K562 (cell line): ENCODE measurements around the gene ZKSCAN3. TPM values are rescaled to one million over a fixed set of nuclear protein-coding genes. Genes with fewer than 3 reads are reported as not detected.
"Not testable (repeated sequence)": the region's sequence is repeated elsewhere in the genome, so short reads cannot be mapped to it uniquely, and the experiment has no call there.

Experiments used
- ATAC-seq: fragments of 200-7000 bp; cut with Tn5 transposase; 3 replicates; pipeline ENCODE4 v1.9.1; 2020; ENCODE audit warnings: moderate library complexity
- BruUV-seq: library from RNA; stranded (reverse); fragments of 400-500 nt; replicated peaks from 2 replicates; lab custom pipeline; 2021; lab: Mats Ljungman, UMichigan
- CTCF ChIA-PET: fragments of 300-600 bp; formaldehyde crosslinking; extraction: SDS; loops from one replicate; lab custom pipeline; 2021; ENCODE audit warnings: low intra/inter-chr PET ratio; lab: Yijun Ruan, JAX
- POLR2A ChIA-PET: fragments of 300-600, 350-650 bp; sonication (Branson Sonifier 250); formaldehyde crosslinking; extraction: SDS; loops from one replicate; lab custom pipeline; 2021; ENCODE audit warnings: antibody characterized with exemption, inconsistent platforms; lab: Yijun Ruan, JAX
- DNase-seq, 4 experiments: peaks; one replicate each; pipeline versions ENCODE4 v3.0.0 to v3.0.0-alpha.2; 2011 to 2018; ENCODE audit warnings: low spot score in 3 of 4, mixed read lengths in 3 of 4; ENCODE audit errors: extremely low read depth in 1 of 4
- FAIRE-seq: peaks from 2 replicates; lab custom pipeline; 2011; peaks lifted over from hg19 to GRCh38; lab: Jason Lieb, UNC
- H2AFZ ChIP-seq: 2 replicates; pipeline ENCODE4 v1.6.0; 2011; ENCODE audit warnings: low read depth, low read length, control low read depth, inconsistent platforms
- H3K27ac ChIP-seq: fragments of 200-600 bp; 3 replicates; pipeline ENCODE4 v1.8.0; 2011; ENCODE audit warnings: low read depth, mild to moderate bottlenecking, control low read depth, inconsistent platforms, low read length, moderate library complexity, mixed read lengths; ENCODE audit errors: extremely low read depth
- H3K27me3 ChIP-seq, 2 experiments: fragments of 300-600 bp in 1 of 2; 2 replicates in 1 of 2; 3 replicates in 1 of 2; pipeline versions ENCODE4 v1.6.0 to v1.8.0; 2011; ENCODE audit warnings: inconsistent platforms in 2 of 2, low read length in 2 of 2, mild to moderate bottlenecking in 1 of 2, mixed read lengths in 1 of 2, moderate library complexity in 1 of 2; ENCODE audit not compliant: control insufficient read depth in 2 of 2, insufficient read depth in 2 of 2
- H3K36me3 ChIP-seq: fragments of 300-600 bp; 3 replicates; pipeline ENCODE4 v1.8.0; 2011; ENCODE audit warnings: mild to moderate bottlenecking, low read length, inconsistent platforms; ENCODE audit not compliant: control insufficient read depth, insufficient read depth
- H3K4me1 ChIP-seq, 2 experiments: fragments of 200-600 bp in 1 of 2; replicated peaks in 1 of 2; 2 replicates in 1 of 2; 3 replicates in 1 of 2; pipeline versions ENCODE4 v1.5.1 to v1.8.0; 2011; ENCODE audit warnings: inconsistent platforms in 2 of 2, low read length in 2 of 2, mild to moderate bottlenecking in 1 of 2, mixed read lengths in 1 of 2, moderate library complexity in 1 of 2; ENCODE audit not compliant: control insufficient read depth in 2 of 2, insufficient read depth in 2 of 2
- H3K4me2 ChIP-seq: 2 replicates; pipeline ENCODE4 v1.6.1; 2011; ENCODE audit warnings: low read length, control low read depth, inconsistent platforms, mixed read lengths; ENCODE audit not compliant: insufficient read depth
- H3K4me3 ChIP-seq: fragments of 200-600 bp; sonication (generic), shearing (Covaris generic); 2 replicates; pipeline ENCODE4 v1.5.1; 2016; ENCODE audit warnings: control low read depth, inconsistent platforms
- H3K79me2 ChIP-seq: fragments of 200-600 bp; 3 replicates; pipeline ENCODE4 v1.8.0; 2011; ENCODE audit warnings: low read length, inconsistent platforms; ENCODE audit not compliant: control insufficient read depth, insufficient read depth
- H3K9ac ChIP-seq, 2 experiments: 2 replicates each; pipeline versions ENCODE4 v1.6.0 to v1.6.1; 2011; ENCODE audit warnings: low read depth in 2 of 2, low read length in 2 of 2, control low read depth in 1 of 2, inconsistent platforms in 1 of 2, mild to moderate bottlenecking in 1 of 2, mixed read lengths in 1 of 2; ENCODE audit not compliant: insufficient read depth in 1 of 2
- H3K9me1 ChIP-seq: one replicate; pipeline ENCODE4 v1.6.0; 2011; ENCODE audit warnings: inconsistent platforms, mild to moderate bottlenecking, low read length, moderate library complexity; ENCODE audit not compliant: control insufficient read depth, insufficient read depth
- H3K9me3 ChIP-seq: replicated peaks from 2 replicates; pipeline ENCODE4 v1.5.1; 2011; ENCODE audit warnings: low read depth, low read length, inconsistent platforms; ENCODE audit not compliant: control insufficient read depth, insufficient read depth
- H4K20me1 ChIP-seq: replicated peaks from 2 replicates; pipeline ENCODE4 v1.6.1; 2011; ENCODE audit warnings: low read length, inconsistent platforms, mixed read lengths; ENCODE audit not compliant: control insufficient read depth, insufficient read depth
- ADNP ChIP-seq: fragments of 200-800 bp; sonication (Bioruptor generic); IDR thresholded peaks from 2 replicates; pipeline ENCODE4 v1.6.1; 2016; ENCODE audit warnings: missing genetic modification characterization, missing compliant biosample characterization
- BCOR ChIP-seq: fragments of 450-650 bp; IDR thresholded peaks from 2 replicates; pipeline ENCODE4 v1.6.1; 2016
- CCNT2 ChIP-seq: IDR thresholded peaks from 2 replicates; pipeline ENCODE4 v1.6.1; 2011; ENCODE audit warnings: borderline replicate concordance, low read depth, mild to moderate bottlenecking, moderate library complexity, mixed read lengths, low read length; ENCODE audit not compliant: insufficient read length; ENCODE audit errors: extremely low read depth
- MCM3 ChIP-seq: fragments of 450-650 bp; IDR thresholded peaks from 2 replicates; pipeline ENCODE4 v1.6.1; 2016
- POU5F1 ChIP-seq: fragments of 150-350 bp; IDR thresholded peaks from 2 replicates; pipeline ENCODE4 v1.6.1; 2014; ENCODE audit warnings: borderline replicate concordance, low read length, low read depth, mild to moderate bottlenecking; ENCODE audit not compliant: partially characterized antibody
- RBM25 ChIP-seq: fragments of 200-400 bp; formaldehyde crosslinking; IDR thresholded peaks from 2 replicates; pipeline ENCODE4 v1.6.1; 2018; ENCODE audit warnings: low read length, low read depth, moderate library complexity; ENCODE audit not compliant: severe bottlenecking
- ZBTB1 ChIP-seq: sonication (generic); formaldehyde crosslinking; IDR thresholded peaks from 2 replicates; pipeline ENCODE4 v1.8.1; 2023; ENCODE audit warnings: missing genetic modification reagents, low read depth, mild to moderate bottlenecking, borderline replicate concordance
- ZFP1 ChIP-seq: fragments of 450-650 bp; formaldehyde crosslinking; IDR thresholded peaks from 2 replicates; pipeline ENCODE4 v1.4.0; 2020; ENCODE audit warnings: mild to moderate bottlenecking, mixed read lengths
- WGBS: fragments of 100-300 bp; shearing (Covaris generic); methylation state at CpG from one replicate; pipeline ENCODE4 v1.1.6; 2016; ENCODE audit warnings: low coverage, mixed read lengths; ENCODE audit not compliant: insufficient coverage; ENCODE audit errors: missing lambda C conversion rate; 5-methylcytosine and 5-hydroxymethylcytosine counted together
- in situ Hi-C: fragments of 300-500 bp; cut with MboI; formaldehyde crosslinking; loops from 4 replicates; pipeline ENCODE4 v1.15.0; 2018; ENCODE audit warnings: inconsistent platforms, mixed read lengths
- intact Hi-C: fragments of 100-400 bp; cut with micrococcal nuclease; formaldehyde crosslinking; loops from 2 replicates; pipeline ENCODE4 v1.14.2; 2022
- polyA plus RNA-seq, 8 experiments: library from polyadenylated mRNA; depleted of rRNA in 4 of 8; stranded (reverse) in 5 of 8; unstranded in 3 of 8; fragments of >200 nt; fragmentation: Nextera tagmentation in 2 of 8; fragmentation: Illumina TruSeq in 1 of 8; extraction: Ambion mirVana in 2 of 8; extraction: Trizol in 1 of 8; gene quantifications; 2 replicates each; pipeline versions ENCODE4 v1.2.1 to v1.2.3, GENCODE V29; 2011 to 2014; ENCODE audit warnings: inconsistent platforms in 1 of 8, missing spikeins in 1 of 8
- total RNA-seq, 7 experiments: library from RNA; depleted of rRNA in 6 of 7; stranded (reverse); fragments of >200 nt in 6 of 7; fragmentation: Illumina TruSeq in 2 of 7; extraction: Trizol in 2 of 7; gene quantifications; 2 replicates each; pipeline versions ENCODE4 v1.2.1 to v1.2.3, GENCODE V29; 2011 to 2021; ENCODE audit warnings: low replicate concordance in 1 of 7
- TF ChIP-seq, protein P1 (sequence below): sonication (generic); formaldehyde crosslinking; IDR thresholded peaks from 2 replicates; pipeline ENCODE4 v1.8.1; 2023; ENCODE audit warnings: mild to moderate bottlenecking, missing genetic modification reagents
- TF ChIP-seq, protein P2 (sequence below): fragments of 250-450 bp; sonication (Bioruptor Pico); IDR thresholded peaks from 2 replicates; pipeline ENCODE4 v1.5.0; 2021

ZKSCAN3 gene
- total and polyA plus RNA-seq, 9 of the 15 experiments (the other 6 are each of a cell fraction or from before 2014, with no cell fraction given) = 3.0 to 12.4 (median 10.2) TPM

DNA sequence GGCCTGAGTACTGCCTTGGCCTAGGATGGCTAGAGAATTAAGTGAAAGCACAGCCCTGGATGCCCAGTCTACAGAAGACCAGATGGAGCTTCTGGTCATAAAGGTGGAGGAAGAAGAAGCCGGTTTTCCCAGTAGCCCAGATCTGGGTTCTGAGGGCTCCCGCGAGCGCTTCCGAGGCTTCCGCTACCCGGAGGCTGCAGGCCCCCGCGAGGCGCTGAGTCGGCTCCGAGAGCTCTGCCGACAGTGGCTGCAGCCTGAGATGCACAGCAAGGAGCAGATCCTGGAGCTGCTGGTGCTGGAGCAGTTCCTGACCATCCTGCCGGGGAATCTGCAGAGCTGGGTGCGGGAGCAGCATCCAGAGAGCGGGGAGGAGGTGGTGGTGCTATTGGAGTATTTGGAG lies 9.8 kb downstream of the ZKSCAN3 start:
- POLR2A ChIA-PET = interaction anchor here (0.8 to 1.6 kb wide), 2 partner anchors 12 to 22 kb away, joined by 5 to 7 read pairs; no protein-coding TSS in a partner anchor
- H3K4me1 ChIP-seq = peaks cover 24 to 25% of the 10 kb centered on the region in 2 experiments
- H3K9ac ChIP-seq, CTCF ChIA-PET, H3K27me3 ChIP-seq, H3K4me3 ChIP-seq, ATAC-seq, DNase-seq, H3K4me2 ChIP-seq, H3K9me1 ChIP-seq, H3K27ac ChIP-seq, FAIRE-seq, H4K20me1 ChIP-seq, H2AFZ ChIP-seq, H3K9me3 ChIP-seq, BruUV-seq: not testable (repeated sequence)
- 95% methylated on average over 13 of the region's 16 CpGs for WGBS
- H3K79me2 ChIP-seq = peaks cover 33% of the 10 kb centered on the region
- intact Hi-C loops = loop anchor here (5.0 to 10.0 kb wide), 3 partner anchors 323 to 525 kb away; a partner anchor contains a TSS
- in situ Hi-C loops = loop anchor here (5.0 kb wide), 1 partner anchor 222 kb away; no protein-coding TSS in a partner anchor
- H3K36me3 ChIP-seq = peaks cover 50% of the 10 kb centered on the region
- TF ChIP-seq, protein P1, sequence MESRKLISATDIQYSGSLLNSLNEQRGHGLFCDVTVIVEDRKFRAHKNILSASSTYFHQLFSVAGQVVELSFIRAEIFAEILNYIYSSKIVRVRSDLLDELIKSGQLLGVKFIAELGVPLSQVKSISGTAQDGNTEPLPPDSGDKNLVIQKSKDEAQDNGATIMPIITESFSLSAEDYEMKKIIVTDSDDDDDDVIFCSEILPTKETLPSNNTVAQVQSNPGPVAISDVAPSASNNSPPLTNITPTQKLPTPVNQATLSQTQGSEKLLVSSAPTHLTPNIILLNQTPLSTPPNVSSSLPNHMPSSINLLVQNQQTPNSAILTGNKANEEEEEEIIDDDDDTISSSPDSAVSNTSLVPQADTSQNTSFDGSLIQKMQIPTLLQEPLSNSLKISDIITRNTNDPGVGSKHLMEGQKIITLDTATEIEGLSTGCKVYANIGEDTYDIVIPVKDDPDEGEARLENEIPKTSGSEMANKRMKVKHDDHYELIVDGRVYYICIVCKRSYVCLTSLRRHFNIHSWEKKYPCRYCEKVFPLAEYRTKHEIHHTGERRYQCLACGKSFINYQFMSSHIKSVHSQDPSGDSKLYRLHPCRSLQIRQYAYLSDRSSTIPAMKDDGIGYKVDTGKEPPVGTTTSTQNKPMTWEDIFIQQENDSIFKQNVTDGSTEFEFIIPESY (CRISPR knock-in tag) = 0 out of 2 replicates have a peak, but pooled peaks have one; percentile 48

DNA sequence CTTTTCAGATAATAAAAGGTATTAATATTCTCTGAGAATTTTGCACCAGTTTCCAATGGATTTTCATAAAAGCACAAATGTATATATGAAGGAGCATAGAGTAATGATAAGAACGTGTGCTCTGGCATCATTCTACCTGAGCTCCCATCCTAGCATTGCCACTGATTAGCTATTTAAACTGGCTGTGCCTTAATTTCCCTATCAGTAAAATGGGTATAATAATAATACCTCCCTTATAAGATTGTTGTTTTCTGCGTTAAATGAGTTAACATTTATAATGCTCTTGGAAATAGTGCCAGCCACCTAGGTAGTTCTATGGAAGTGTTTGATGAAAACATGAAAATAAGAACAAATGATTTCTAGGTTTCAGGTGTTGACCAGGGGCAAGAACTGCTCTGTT lies 11.2 kb downstream of the ZKSCAN3 start:
- Histone ChIP-seq H3K4me1 (peaks cover 12 to 13% of the 10 kb centered on the region in 2 experiments), H3K36me3 (peaks cover 56% of the 10 kb centered on the region), H3K4me2 (no peak overlapping the region), H2AFZ (no peak overlapping the region), H4K20me1 (no peaks in the 10 kb centered on the region), H3K9me1 (no peaks in the 10 kb centered on the region), H3K9ac (no peak overlapping the region), H3K79me2 (peaks cover 19% of the 10 kb centered on the region; the same call in 2 of the 3 replicates), H3K27ac (no peak overlapping the region), H3K9me3 (no peaks in the 10 kb centered on the region; the same call in 1 of the 2 replicates), H3K27me3 (no peaks in the 10 kb centered on the region)
- no peak for ATAC-seq
- ChIA-PET CTCF (no interaction called here), POLR2A (interaction anchor here (0.6 kb wide), 2 partner anchors 152 to 169 kb away, joined by 3 to 4 read pairs; no protein-coding TSS in a partner anchor)
- DNase-seq = no peak
- no TSS peak for BruUV-seq
- in situ Hi-C loops = loop anchor here (10.0 kb wide), 1 partner anchor 446 kb away; the partner anchor contains the start of gene OR2B2
- 73% methylated on average over 2 of the region's 2 CpGs for WGBS
- FAIRE-seq = no peak
- intact Hi-C loops = no loop called here
- TF ChIP-seq POU5F1 (no peak), ADNP (tag) (0 out of 2 replicates have a peak, but pooled peaks have one; percentile 18), MCM3 (no peak), CCNT2 (no peak), RBM25 (peak; percentile 63), ZBTB1 (no peak), ZFP1 (no peak), BCOR (0 out of 2 replicates have a peak, but pooled peaks have one; percentile 27)
- TF ChIP-seq, protein P2, sequence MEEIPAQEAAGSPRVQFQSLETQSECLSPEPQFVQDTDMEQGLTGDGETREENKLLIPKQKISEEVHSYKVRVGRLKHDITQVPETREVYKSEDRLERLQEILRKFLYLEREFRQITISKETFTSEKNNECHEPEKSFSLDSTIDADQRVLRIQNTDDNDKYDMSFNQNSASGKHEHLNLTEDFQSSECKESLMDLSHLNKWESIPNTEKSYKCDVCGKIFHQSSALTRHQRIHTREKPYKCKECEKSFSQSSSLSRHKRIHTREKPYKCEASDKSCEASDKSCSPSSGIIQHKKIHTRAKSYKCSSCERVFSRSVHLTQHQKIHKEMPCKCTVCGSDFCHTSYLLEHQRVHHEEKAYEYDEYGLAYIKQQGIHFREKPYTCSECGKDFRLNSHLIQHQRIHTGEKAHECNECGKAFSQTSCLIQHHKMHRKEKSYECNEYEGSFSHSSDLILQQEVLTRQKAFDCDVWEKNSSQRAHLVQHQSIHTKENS (CRISPR knock-in tag) = no peak
- TF ChIP-seq, all 486 proteins: peak for 3
- no peak overlapping the region for H3K4me3 ChIP-seq
